Gastroesophageal sphincter (tissue), 3 donors: ENCODE data around the gene B4GALT7.

Source experiments
- POLR2AphosphoS5 ChIP-seq: sonication (generic); formaldehyde crosslinking; IDR thresholded peaks from one replicate; pipeline ENCODE4 v1.6.1; 2017; ENCODE audit warnings: antibody characterized with exemption
- TF ChIP-seq, protein P1 (sequence below), 4 experiments: fragments of 200-600 bp in 2 of 4; fragments of 450-650 bp in 2 of 4; sonication (generic) in 1 of 4; IDR thresholded peaks; one replicate each; pipeline ENCODE4 v1.5.1; 2017 to 2019; ENCODE audit warnings: antibody characterized with exemption in 4 of 4, mild to moderate bottlenecking in 2 of 4, moderate library complexity in 2 of 4

GRCh38 chr5:177557041-177557647 lies 42.8 kb upstream of the B4GALT7 start:
- TF ChIP-seq, protein P1, sequence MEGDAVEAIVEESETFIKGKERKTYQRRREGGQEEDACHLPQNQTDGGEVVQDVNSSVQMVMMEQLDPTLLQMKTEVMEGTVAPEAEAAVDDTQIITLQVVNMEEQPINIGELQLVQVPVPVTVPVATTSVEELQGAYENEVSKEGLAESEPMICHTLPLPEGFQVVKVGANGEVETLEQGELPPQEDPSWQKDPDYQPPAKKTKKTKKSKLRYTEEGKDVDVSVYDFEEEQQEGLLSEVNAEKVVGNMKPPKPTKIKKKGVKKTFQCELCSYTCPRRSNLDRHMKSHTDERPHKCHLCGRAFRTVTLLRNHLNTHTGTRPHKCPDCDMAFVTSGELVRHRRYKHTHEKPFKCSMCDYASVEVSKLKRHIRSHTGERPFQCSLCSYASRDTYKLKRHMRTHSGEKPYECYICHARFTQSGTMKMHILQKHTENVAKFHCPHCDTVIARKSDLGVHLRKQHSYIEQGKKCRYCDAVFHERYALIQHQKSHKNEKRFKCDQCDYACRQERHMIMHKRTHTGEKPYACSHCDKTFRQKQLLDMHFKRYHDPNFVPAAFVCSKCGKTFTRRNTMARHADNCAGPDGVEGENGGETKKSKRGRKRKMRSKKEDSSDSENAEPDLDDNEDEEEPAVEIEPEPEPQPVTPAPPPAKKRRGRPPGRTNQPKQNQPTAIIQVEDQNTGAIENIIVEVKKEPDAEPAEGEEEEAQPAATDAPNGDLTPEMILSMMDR (IDR thresholded peaks at IDR 0.05), result no peak
- no peak for TF ChIP-seq POLR2AphosphoS5
